ENCODE data around the gene GIN1.

GRCh38 chr5:103119765-103120606 lies at the start of gene GIN1, which contains the start of gene PPIP5K2:
- no peak for TF ChIP-seq CTCF (IDR thresholded peaks at IDR 0.05)
- TF ChIP-seq EZH2 (IDR thresholded peaks at IDR 0.05; ENCODE audit: borderline replicate concordance, insufficient read depth, low read depth, low read length, poor library complexity, severe bottlenecking), result no peak
